Astrocyte (in vitro differentiated cells and primary cell): ENCODE results near the gene USP15. TPM values are rescaled to one million over a fixed set of nuclear protein-coding genes. Genes with fewer than 3 reads are reported as not detected.

Experiments
- total RNA-seq: library from RNA; stranded (reverse); gene quantifications from 2 replicates; pipeline ENCODE4 v1.2.1, GENCODE V29; 2021

USP15 gene
- total RNA-seq, 1 donor from 2014 or later, result 81.9 TPM

Other genes starting within 250 kb of the USP15 start
- 38.8 and 39.7 TPM in 2 replicates for gene MON2, start 206.4 kb downstream of the USP15 start, total RNA-seq